ENCODE data around the gene SLC47A2. TPM values are rescaled to one million over a fixed set of nuclear protein-coding genes. Genes with fewer than 3 reads are reported as not detected.

The SLC47A2 gene
- total RNA-seq, 1 experiment from 2014 or later, result not detected

GRCh38 chr17:19664821-19665181, 51.6 kb downstream of the SLC47A2 start:
- Histone ChIP-seq H3K9me3 (ENCODE audit: low read length) (no peaks in the 10 kb centered on the region), H3K9ac (ENCODE audit: low read length) (no peak overlapping the region), H3K79me2 (ENCODE audit: low read length) (no peaks in the 10 kb centered on the region), H3K4me1 (ENCODE audit: low read length) (no peaks in the 10 kb centered on the region), H3K36me3 (ENCODE audit: insufficient read depth, low read length) (no peaks in the 10 kb centered on the region), H3K4me2 (ENCODE audit: low read depth, low read length, poor library complexity, severe bottlenecking) (no peak overlapping the region), H2AFZ (ENCODE audit: low read length) (no peak overlapping the region), H4K20me1 (ENCODE audit: insufficient read depth, low read depth, low read length) (no peaks in the 10 kb centered on the region), H3K9me2 (replicated peaks; ENCODE audit: insufficient read depth, low read length) (no peaks in the 10 kb centered on the region), H3K4me3 (ENCODE audit: low read length) (no peak overlapping the region), H3K27ac (ENCODE audit: low read length) (no peak overlapping the region), H3K27me3 (ENCODE audit: low read length) (no peaks in the 10 kb centered on the region)
- no peak for DNase-seq

DNA sequence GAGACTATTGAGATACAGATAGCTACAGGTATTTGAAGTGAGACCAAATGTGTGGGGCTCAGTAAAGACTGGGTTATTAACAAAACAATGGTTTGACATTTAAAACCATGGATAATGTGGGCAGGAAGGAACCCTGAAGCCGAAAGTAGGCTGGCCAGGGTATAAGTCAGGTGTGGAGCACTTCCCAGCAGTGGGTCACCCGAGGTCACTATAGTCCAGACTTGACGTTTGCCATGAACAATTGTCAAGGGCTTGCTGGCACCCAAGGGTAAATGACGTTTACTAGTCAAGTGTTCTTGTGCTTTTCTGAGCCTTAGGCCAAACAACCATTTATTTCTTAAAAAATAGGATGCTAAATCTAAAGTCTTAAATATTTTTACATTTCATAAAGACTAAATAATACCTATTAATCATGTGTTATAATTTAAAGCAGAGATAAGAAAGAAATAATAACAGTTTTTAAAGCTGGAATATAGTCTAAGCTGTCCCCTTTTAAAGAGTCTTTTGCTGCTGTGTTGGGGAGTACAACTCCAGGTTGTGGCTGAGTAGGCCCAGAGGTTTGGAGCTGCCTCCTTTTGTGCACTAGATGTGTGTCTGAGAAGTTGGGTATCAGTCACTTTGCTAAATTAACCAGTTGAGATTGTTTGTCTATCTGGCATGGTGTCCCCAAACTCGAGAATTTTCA, 52.1 kb downstream of the SLC47A2 start:
- Histone ChIP-seq H3K9me3 (ENCODE audit: low read length) (no peaks in the 10 kb centered on the region), H4K20me1 (ENCODE audit: insufficient read depth, low read depth, low read length) (no peaks in the 10 kb centered on the region), H3K36me3 (ENCODE audit: insufficient read depth, low read length) (no peaks in the 10 kb centered on the region), H3K9me2 (replicated peaks; ENCODE audit: insufficient read depth, low read length) (no peaks in the 10 kb centered on the region), H3K4me2 (ENCODE audit: low read depth, low read length, poor library complexity, severe bottlenecking) (no peak overlapping the region), H3K4me3 (ENCODE audit: low read length) (no peak overlapping the region), H3K4me1 (ENCODE audit: low read length) (no peaks in the 10 kb centered on the region), H2AFZ (ENCODE audit: low read length) (no peak overlapping the region), H3K27me3 (ENCODE audit: low read length) (no peaks in the 10 kb centered on the region), H3K9ac (ENCODE audit: low read length) (no peak overlapping the region), H3K79me2 (ENCODE audit: low read length) (no peaks in the 10 kb centered on the region), H3K27ac (ENCODE audit: low read length) (no peak overlapping the region)
- DNase-seq, result no peak

DNA sequence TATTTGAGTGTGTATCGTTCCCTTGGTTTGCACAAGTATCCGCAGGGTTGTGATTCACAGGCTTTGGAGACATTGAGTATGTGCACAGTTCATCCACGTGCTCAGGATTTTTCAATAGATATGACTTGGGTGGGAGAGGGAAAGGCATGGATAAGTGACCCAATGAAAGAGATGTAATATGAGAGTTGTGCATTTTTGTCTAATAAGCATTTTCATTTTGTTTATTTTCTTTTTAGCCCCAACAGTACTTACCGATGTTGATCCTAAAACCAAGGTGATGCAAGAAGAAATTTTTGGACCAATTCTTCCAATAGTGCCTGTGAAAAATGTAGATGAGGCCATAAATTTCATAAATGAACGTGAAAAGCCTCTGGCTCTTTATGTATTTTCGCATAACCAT, 53.3 kb downstream of the SLC47A2 start:
- DNase-seq, result no peak
- H3K9ac ChIP-seq (ENCODE audit: low read length), result no peak overlapping the region
- H2AFZ ChIP-seq (ENCODE audit: low read length), result no peak overlapping the region
- no peak overlapping the region for H3K27ac ChIP-seq (ENCODE audit: low read length)
- H3K4me1 ChIP-seq (ENCODE audit: low read length), result no peaks in the 10 kb centered on the region
- no peaks in the 10 kb centered on the region for H4K20me1 ChIP-seq (ENCODE audit: insufficient read depth, low read depth, low read length)
- H3K9me3 ChIP-seq (ENCODE audit: low read length), result no peaks in the 10 kb centered on the region
- H3K4me3 ChIP-seq (ENCODE audit: low read length), result no peak overlapping the region
- no peaks in the 10 kb centered on the region for H3K79me2 ChIP-seq (ENCODE audit: low read length)
- H3K36me3 ChIP-seq (ENCODE audit: insufficient read depth, low read length), result no peaks in the 10 kb centered on the region
- H3K4me2 ChIP-seq (ENCODE audit: low read depth, low read length, poor library complexity, severe bottlenecking), result no peak overlapping the region
- H3K9me2 ChIP-seq (replicated peaks; ENCODE audit: insufficient read depth, low read length), result no peaks in the 10 kb centered on the region
- no peaks in the 10 kb centered on the region for H3K27me3 ChIP-seq (ENCODE audit: low read length)

GRCh38 chr17:19661121-19661520, 55.3 kb downstream of the SLC47A2 start:
- Histone ChIP-seq H3K4me3 (ENCODE audit: low read length) (no peak overlapping the region), H3K9me3 (ENCODE audit: low read length) (no peaks in the 10 kb centered on the region), H3K27me3 (ENCODE audit: low read length) (no peaks in the 10 kb centered on the region), H2AFZ (ENCODE audit: low read length) (no peak overlapping the region), H3K27ac (ENCODE audit: low read length) (no peak overlapping the region), H3K79me2 (ENCODE audit: low read length) (no peaks in the 10 kb centered on the region), H3K36me3 (ENCODE audit: insufficient read depth, low read length) (no peaks in the 10 kb centered on the region), H3K4me1 (ENCODE audit: low read length) (no peaks in the 10 kb centered on the region), H3K9me2 (replicated peaks; ENCODE audit: insufficient read depth, low read length) (no peaks in the 10 kb centered on the region), H3K4me2 (ENCODE audit: low read depth, low read length, poor library complexity, severe bottlenecking) (no peak overlapping the region), H3K9ac (ENCODE audit: low read length) (no peak overlapping the region), H4K20me1 (ENCODE audit: insufficient read depth, low read depth, low read length) (no peaks in the 10 kb centered on the region)
- no peak for DNase-seq

- Histone ChIP-seq H3K4me2 (ENCODE audit: low read depth, low read length, poor library complexity, severe bottlenecking) (no peak overlapping the region), H3K27ac (ENCODE audit: low read length) (no peak overlapping the region), H2AFZ (ENCODE audit: low read length) (no peak overlapping the region), H3K36me3 (ENCODE audit: insufficient read depth, low read length) (no peaks in the 10 kb centered on the region), H3K79me2 (ENCODE audit: low read length) (no peaks in the 10 kb centered on the region), H3K9me3 (ENCODE audit: low read length) (no peaks in the 10 kb centered on the region), H4K20me1 (ENCODE audit: insufficient read depth, low read depth, low read length) (no peaks in the 10 kb centered on the region), H3K9ac (ENCODE audit: low read length) (no peak overlapping the region), H3K4me3 (ENCODE audit: low read length) (no peak overlapping the region), H3K27me3 (ENCODE audit: low read length) (no peaks in the 10 kb centered on the region), H3K9me2 (replicated peaks; ENCODE audit: insufficient read depth, low read length) (no peaks in the 10 kb centered on the region), H3K4me1 (ENCODE audit: low read length) (no peaks in the 10 kb centered on the region)
- no peak for DNase-seq
Observed at GRCh38 chr17:19660219-19660870, 56.0 kb downstream of the SLC47A2 start.

DNA sequence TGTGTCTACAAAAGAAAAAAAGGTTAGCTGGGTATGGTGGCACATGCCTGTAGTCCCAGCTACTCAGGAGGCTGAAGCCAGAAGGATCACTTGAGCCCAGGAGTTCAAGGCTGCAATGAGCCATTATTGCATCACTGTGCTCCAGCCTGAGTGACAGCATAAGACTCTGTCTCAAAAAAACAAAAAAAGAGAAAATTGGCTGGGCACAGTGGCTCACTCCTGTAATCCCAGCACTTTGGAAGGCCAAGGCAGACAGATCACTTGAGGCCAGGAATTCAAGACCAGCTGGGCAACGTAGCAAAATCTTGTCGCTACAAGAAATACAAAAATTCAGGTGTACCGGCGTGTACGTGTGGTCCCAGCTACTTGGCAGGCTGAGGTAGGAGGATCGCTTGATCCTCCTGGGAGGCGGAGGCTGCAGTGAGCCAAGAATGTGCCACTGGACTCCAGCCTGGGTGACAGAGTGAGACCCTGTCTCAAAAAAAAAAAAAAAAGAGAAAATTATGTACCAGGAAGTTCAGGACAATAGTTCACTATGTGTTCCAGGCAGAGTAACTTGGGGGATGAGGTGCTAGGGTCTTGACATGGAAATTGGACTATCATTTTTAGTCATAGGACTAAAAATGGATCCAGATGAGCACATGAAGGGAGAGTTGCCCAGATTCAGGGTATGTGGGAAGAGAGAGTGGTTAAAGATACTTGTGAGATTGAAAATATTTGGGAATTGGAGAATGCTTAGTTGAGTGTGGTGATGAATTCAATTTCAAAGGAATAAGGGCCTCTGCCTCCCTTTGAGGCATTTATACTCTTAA, 56.8 kb downstream of the SLC47A2 start:
- Histone ChIP-seq H3K9me3 (ENCODE audit: low read length) (no peaks in the 10 kb centered on the region), H3K27me3 (ENCODE audit: low read length) (no peaks in the 10 kb centered on the region), H3K4me3 (ENCODE audit: low read length) (no peak overlapping the region), H3K9ac (ENCODE audit: low read length) (no peak overlapping the region), H3K27ac (ENCODE audit: low read length) (no peak overlapping the region), H2AFZ (ENCODE audit: low read length) (no peak overlapping the region), H3K79me2 (ENCODE audit: low read length) (no peaks in the 10 kb centered on the region), H3K9me2 (replicated peaks; ENCODE audit: insufficient read depth, low read length) (no peaks in the 10 kb centered on the region), H3K36me3 (ENCODE audit: insufficient read depth, low read length) (no peaks in the 10 kb centered on the region), H4K20me1 (ENCODE audit: insufficient read depth, low read depth, low read length) (no peaks in the 10 kb centered on the region), H3K4me1 (ENCODE audit: low read length) (no peaks in the 10 kb centered on the region), H3K4me2 (ENCODE audit: low read depth, low read length, poor library complexity, severe bottlenecking) (no peak overlapping the region)
- DNase-seq, result no peak

DNA sequence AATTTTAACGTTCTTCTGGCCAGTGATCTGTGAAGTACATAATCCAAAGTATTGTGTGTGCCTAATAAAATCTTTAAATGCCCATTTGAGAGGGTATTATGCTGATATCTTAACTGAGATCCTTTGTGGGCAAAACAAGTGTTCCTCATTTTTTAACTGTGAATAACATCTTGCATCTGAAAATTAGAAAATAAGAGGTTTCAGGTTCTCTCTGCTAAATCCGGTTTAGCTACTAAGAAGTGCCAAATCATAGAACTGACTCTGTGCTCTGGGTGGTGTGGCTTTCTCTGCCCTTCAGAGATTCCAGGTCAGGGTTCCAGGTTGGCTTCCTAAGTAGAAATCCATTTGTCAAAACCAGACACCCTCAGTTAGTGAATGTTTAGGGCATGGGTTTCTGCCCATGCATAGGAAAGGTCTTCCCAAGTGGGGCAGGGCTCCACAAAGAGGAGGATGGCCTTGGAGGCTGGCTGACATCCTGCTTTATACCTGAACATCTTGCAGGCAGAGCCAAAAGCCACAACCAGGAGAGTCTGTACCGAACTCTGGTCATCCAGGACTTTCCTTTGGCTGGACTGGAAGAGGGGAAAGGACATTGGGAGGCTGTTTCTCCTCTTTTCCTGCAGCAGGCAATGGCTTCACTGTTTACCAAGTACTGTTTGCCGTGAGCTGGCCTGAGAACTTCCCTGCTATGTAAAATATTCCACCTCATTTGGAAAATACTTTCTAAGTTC, 59.4 kb downstream of the SLC47A2 start:
- Histone ChIP-seq H3K4me2 (ENCODE audit: low read depth, low read length, poor library complexity, severe bottlenecking) (no peak overlapping the region), H3K9ac (ENCODE audit: low read length) (no peak overlapping the region), H2AFZ (ENCODE audit: low read length) (no peak overlapping the region), H3K27ac (ENCODE audit: low read length) (no peak overlapping the region), H3K9me2 (replicated peaks; ENCODE audit: insufficient read depth, low read length) (no peaks in the 10 kb centered on the region), H3K36me3 (ENCODE audit: insufficient read depth, low read length) (no peaks in the 10 kb centered on the region), H4K20me1 (ENCODE audit: insufficient read depth, low read depth, low read length) (no peaks in the 10 kb centered on the region), H3K27me3 (ENCODE audit: low read length) (no peaks in the 10 kb centered on the region), H3K4me3 (ENCODE audit: low read length) (no peak overlapping the region), H3K4me1 (ENCODE audit: low read length) (no peaks in the 10 kb centered on the region), H3K9me3 (ENCODE audit: low read length) (no peaks in the 10 kb centered on the region), H3K79me2 (ENCODE audit: low read length) (no peaks in the 10 kb centered on the region)
- no peak for DNase-seq

DNA sequence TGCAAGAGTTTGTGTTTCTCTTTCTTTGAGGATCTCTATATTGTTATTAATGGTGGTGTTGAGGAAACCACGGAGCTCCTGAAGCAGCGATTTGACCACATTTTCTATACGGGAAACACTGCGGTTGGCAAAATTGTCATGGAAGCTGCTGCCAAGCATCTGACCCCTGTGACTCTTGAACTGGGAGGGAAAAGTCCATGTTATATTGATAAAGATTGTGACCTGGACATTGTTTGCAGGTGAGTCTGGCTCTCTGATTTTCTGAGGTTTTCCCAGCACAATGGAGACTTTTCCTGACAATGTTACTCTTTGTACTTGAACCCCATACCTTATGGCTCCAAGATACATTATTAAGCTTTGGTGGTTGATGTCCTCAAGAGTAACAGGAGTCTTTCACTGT, 60.0 kb downstream of the SLC47A2 start:
- no peak overlapping the region for H3K27ac ChIP-seq (ENCODE audit: low read length)

More for the DNA sequence above, 60.0 kb downstream of the SLC47A2 start:
- Histone ChIP-seq H4K20me1 (ENCODE audit: insufficient read depth, low read depth, low read length) (no peaks in the 10 kb centered on the region), H3K36me3 (ENCODE audit: insufficient read depth, low read length) (no peaks in the 10 kb centered on the region), H3K4me3 (ENCODE audit: low read length) (no peak overlapping the region), H3K9me3 (ENCODE audit: low read length) (no peaks in the 10 kb centered on the region), H3K27me3 (ENCODE audit: low read length) (no peaks in the 10 kb centered on the region), H3K4me1 (ENCODE audit: low read length) (no peaks in the 10 kb centered on the region), H3K79me2 (ENCODE audit: low read length) (no peaks in the 10 kb centered on the region), H3K9ac (ENCODE audit: low read length) (no peak overlapping the region), H3K4me2 (ENCODE audit: low read depth, low read length, poor library complexity, severe bottlenecking) (no peak overlapping the region), H3K9me2 (replicated peaks; ENCODE audit: insufficient read depth, low read length) (no peaks in the 10 kb centered on the region), H2AFZ (ENCODE audit: low read length) (no peak overlapping the region)
- DNase-seq, result no peak
